ENCODE results near the gene DDX41.
"Not testable (repeated sequence)": the region's sequence is repeated elsewhere in the genome, so short reads cannot be mapped to it uniquely, and the experiment has no call there.

The DDX41 gene

GRCh38 chr5:177490311-177490991 is 26.3 kb downstream of the DDX41 start:
- Mint-ChIP-seq H3K4me1 (peaks cover 42% of the 10 kb centered on the region), H3K36me3 (ENCODE audit: low read depth) (peaks cover 40% of the 10 kb centered on the region), H3K27me3 (ENCODE audit: low read depth) (no peaks in the 10 kb centered on the region), H3K27ac (peak overlapping the region; percentile 27 to 74 (median 53)), H3K9me3 (no peaks in the 10 kb centered on the region), H3K4me3 (peak overlapping the region in 2 of 3 experiments; percentile 24 to 58)
- TF ChIP-seq CTCF (IDR thresholded peaks at IDR 0.05; ENCODE audit: unreplicated experiment in 3 of 3): no peak

- H3K4me1 Mint-ChIP-seq: peaks cover 46% of the 10 kb centered on the region
- H3K36me3 Mint-ChIP-seq (ENCODE audit: low read depth): peaks cover 52% of the 10 kb centered on the region
- H3K9me3 Mint-ChIP-seq: no peaks in the 10 kb centered on the region
- H3K27me3 Mint-ChIP-seq (ENCODE audit: low read depth): no peaks in the 10 kb centered on the region
- TF ChIP-seq CTCF (IDR thresholded peaks at IDR 0.05; ENCODE audit: unreplicated experiment in 3 of 3): no peak
- no peak overlapping the region for H3K4me3 Mint-ChIP-seq
- H3K27ac Mint-ChIP-seq: no peak overlapping the region
Measured at GRCh38 chr5:177489119-177489716, 27.5 kb downstream of the DDX41 start.

GRCh38 chr5:177487975-177488374 is 28.8 kb downstream of the DDX41 start:
- no peak for TF ChIP-seq CTCF (IDR thresholded peaks at IDR 0.05; ENCODE audit: unreplicated experiment in 3 of 3)
- Mint-ChIP-seq H3K4me3 (no peak overlapping the region), H3K27me3 (ENCODE audit: low read depth) (no peaks in the 10 kb centered on the region), H3K27ac (no peak overlapping the region), H3K9me3 (no peaks in the 10 kb centered on the region), H3K4me1 (peaks cover 39% of the 10 kb centered on the region), H3K36me3 (ENCODE audit: low read depth) (peaks cover 57% of the 10 kb centered on the region)

- peak overlapping the region in 2 of 3 experiments; percentile 35 to 44 for H3K27ac Mint-ChIP-seq
- no peak for TF ChIP-seq CTCF (IDR thresholded peaks at IDR 0.05; ENCODE audit: unreplicated experiment in 3 of 3)
- H3K36me3 Mint-ChIP-seq (ENCODE audit: low read depth): peaks cover 57% of the 10 kb centered on the region
- H3K9me3 Mint-ChIP-seq: no peaks in the 10 kb centered on the region
- H3K27me3 Mint-ChIP-seq (ENCODE audit: low read depth): no peaks in the 10 kb centered on the region
- H3K4me3 Mint-ChIP-seq: no peak overlapping the region
- H3K4me1 Mint-ChIP-seq: peaks cover 32% of the 10 kb centered on the region
Measured at GRCh38 chr5:177487144-177487543, 29.6 kb downstream of the DDX41 start.

GRCh38 chr5:177486256-177486655 is 30.5 kb downstream of the DDX41 start:
- Mint-ChIP-seq H3K9me3 (no peaks in the 10 kb centered on the region), H3K4me1 (peaks cover 32% of the 10 kb centered on the region), H3K4me3 (no peak overlapping the region), H3K27ac (peak overlapping the region in 1 of 3 experiments; percentile 59), H3K27me3 (ENCODE audit: low read depth) (no peaks in the 10 kb centered on the region), H3K36me3 (ENCODE audit: low read depth) (peaks cover 57% of the 10 kb centered on the region)
- TF ChIP-seq CTCF (IDR thresholded peaks at IDR 0.05; ENCODE audit: unreplicated experiment in 3 of 3): no peak

- not testable (repeated sequence) for H3K4me3 Mint-ChIP-seq; H3K9me3 Mint-ChIP-seq; H3K27me3 Mint-ChIP-seq (ENCODE audit: low read depth)
- Mint-ChIP-seq H3K27ac (peak overlapping the region in 1 of 3 experiments; percentile 82), H3K4me1 (peaks cover 32% of the 10 kb centered on the region), H3K36me3 (ENCODE audit: low read depth) (peaks cover 57% of the 10 kb centered on the region)
Measured at GRCh38 chr5:177485753-177486152, 31.0 kb downstream of the DDX41 start.
